Smooth muscle cell (in vitro differentiated cells): ENCODE results near the gene PDS5B. TPM values are rescaled to one million over a fixed set of nuclear protein-coding genes. Genes with fewer than 3 reads are reported as not detected.

Experiments used
- DNase-seq: peaks from one replicate; lab custom pipeline; 2025; ENCODE audit not compliant: unreplicated experiment; lab: John Stamatoyannopoulos, UW
- H2AFZ ChIP-seq: fragments of 200-600 bp; sonication (generic); 2 replicates; pipeline ENCODE4 v1.6.0; 2016; ENCODE audit warnings: antibody characterized with exemption, low read depth, mild to moderate bottlenecking
- H3F3A ChIP-seq: fragments of 200-600 bp; sonication (generic); 2 replicates; pipeline ENCODE4 v1.6.0; 2017; ENCODE audit warnings: antibody characterized with exemption, low read depth
- H3K27ac ChIP-seq: fragments of 200-600 bp; sonication (generic); 2 replicates; pipeline ENCODE4 v1.5.1; 2016; ENCODE audit warnings: low read depth, mild to moderate bottlenecking
- H3K27me3 ChIP-seq: fragments of 200-600 bp; sonication (generic); 2 replicates; pipeline ENCODE4 v1.6.1; 2016; ENCODE audit warnings: low read depth, mild to moderate bottlenecking
- H3K36me3 ChIP-seq: fragments of 200-600 bp; sonication (generic); 2 replicates; pipeline ENCODE4 v1.5.1; 2016; ENCODE audit warnings: low read depth
- H3K4me1 ChIP-seq: fragments of 200-600 bp; sonication (generic); 2 replicates; pipeline ENCODE4 v1.5.1; 2016; ENCODE audit warnings: low read depth
- H3K4me2 ChIP-seq: fragments of 200-600 bp; sonication (generic); 2 replicates; pipeline ENCODE4 v1.6.0; 2016; ENCODE audit warnings: mild to moderate bottlenecking
- H3K4me3 ChIP-seq: fragments of 200-600 bp; sonication (generic); 2 replicates; pipeline ENCODE4 v1.5.1; 2016; ENCODE audit warnings: mild to moderate bottlenecking
- H3K79me2 ChIP-seq: fragments of 200-600 bp; sonication (generic); 2 replicates; pipeline ENCODE4 v1.6.0; 2016; ENCODE audit warnings: low read depth, mild to moderate bottlenecking
- H3K9ac ChIP-seq: fragments of 200-600 bp; sonication (generic); 2 replicates; pipeline ENCODE4 v1.6.0; 2016; ENCODE audit warnings: low read depth
- H3K9me3 ChIP-seq: fragments of 200-600 bp; sonication (generic); replicated peaks from 2 replicates; pipeline ENCODE4 v1.5.1; 2016; ENCODE audit warnings: low read depth
- H4K20me1 ChIP-seq: fragments of 200-600 bp; sonication (generic); 2 replicates; pipeline ENCODE4 v1.6.0; 2016; ENCODE audit warnings: low read depth
- CTCF ChIP-seq: fragments of 200-600 bp; sonication (generic); IDR thresholded peaks from 2 replicates; pipeline ENCODE4 v1.5.1; 2017; ENCODE audit warnings: borderline replicate concordance, mild to moderate bottlenecking, antibody characterized with exemption; ENCODE audit not compliant: insufficient read depth, poor library complexity, severe bottlenecking
- WGBS: methylation state at CpG from one replicate; pipeline ENCODE4 v1.1.7; 2016; ENCODE audit warnings: low lambda C conversion rate; 5-methylcytosine and 5-hydroxymethylcytosine counted together
- polyA plus RNA-seq: library from polyadenylated mRNA; unstranded; fragments of >200 nt; fragmentation: Nextera tagmentation; extraction: Ambion mirVana; gene quantifications from 2 replicates; pipeline ENCODE4 v1.2.1, GENCODE V29; 2016
- total RNA-seq: library from RNA; depleted of rRNA; stranded (reverse); fragments of >200 nt; gene quantifications from 2 replicates; pipeline ENCODE4 v1.2.3, GENCODE V29; 2014

PDS5B gene
- total and polyA plus RNA-seq, 2 experiments from 2014 or later: 20.5 to 38.9 TPM

GRCh38 chr13:32650705-32651311, 64.6 kb downstream of the PDS5B start:
- peaks cover 8% of the 10 kb centered on the region for H3K9me3 ChIP-seq
- no peak overlapping the region for H3K4me2 ChIP-seq
- no peak overlapping the region for H3K4me3 ChIP-seq
- no peak overlapping the region for H2AFZ ChIP-seq
- H3K27me3 ChIP-seq: no peaks in the 10 kb centered on the region
- DNase-seq: no peak
- H4K20me1 ChIP-seq: peaks cover 65% of the 10 kb centered on the region
- H3K4me1 ChIP-seq: no peaks in the 10 kb centered on the region
- H3K27ac ChIP-seq: no peak overlapping the region
- peak; percentile 59 for TF ChIP-seq CTCF
- H3K9ac ChIP-seq: no peak overlapping the region
- H3K79me2 ChIP-seq: peaks cover 82% of the 10 kb centered on the region
- H3F3A ChIP-seq: no peaks in the 10 kb centered on the region
- 45% methylated on average over 3 of the region's 3 CpGs for WGBS
- H3K36me3 ChIP-seq: no peaks in the 10 kb centered on the region

DNA sequence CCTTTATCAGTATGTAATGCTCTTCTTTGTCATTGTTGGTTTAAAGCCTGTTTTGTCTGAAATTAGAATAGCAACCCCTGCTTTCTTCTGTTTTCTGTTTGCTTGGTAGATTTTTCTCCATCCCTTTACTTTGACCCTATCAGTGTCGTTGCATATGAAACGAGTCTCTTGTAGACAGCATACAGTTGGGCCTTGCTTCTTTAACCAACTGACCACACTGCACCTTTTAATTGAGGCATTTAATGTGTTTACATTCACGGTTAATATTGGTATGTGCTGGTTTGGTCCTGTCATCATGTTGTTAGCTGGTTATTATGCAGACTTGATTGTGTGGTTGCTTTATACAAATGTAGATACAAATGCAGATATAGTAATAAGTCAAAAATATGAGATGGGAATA, 71.1 kb downstream of the PDS5B start:
- peaks cover 61% of the 10 kb centered on the region for H3K79me2 ChIP-seq
- peaks cover 8% of the 10 kb centered on the region for H3K9me3 ChIP-seq
- DNase-seq: no peak
- H3K9ac ChIP-seq: no peak overlapping the region
- H3K4me1 ChIP-seq: no peaks in the 10 kb centered on the region
- peaks cover 25% of the 10 kb centered on the region for H4K20me1 ChIP-seq
- no peaks in the 10 kb centered on the region for H3F3A ChIP-seq
- H3K4me2 ChIP-seq: no peak overlapping the region
- H2AFZ ChIP-seq: no peak overlapping the region
- H3K27me3 ChIP-seq: no peaks in the 10 kb centered on the region
- no peak for TF ChIP-seq CTCF
- H3K36me3 ChIP-seq: no peaks in the 10 kb centered on the region
- no peak overlapping the region for H3K4me3 ChIP-seq
- whole genome bisulfite sequencing: 91% methylated on average over 3 of the region's 3 CpGs
- H3K27ac ChIP-seq: no peak overlapping the region

- Histone ChIP-seq H3K79me2 (peaks cover 43% of the 10 kb centered on the region), H3K4me2 (no peak overlapping the region), H3K27me3 (no peaks in the 10 kb centered on the region), H3K4me3 (no peak overlapping the region), H3K36me3 (no peaks in the 10 kb centered on the region), H3F3A (no peaks in the 10 kb centered on the region), H3K4me1 (no peaks in the 10 kb centered on the region), H3K9ac (no peak overlapping the region), H4K20me1 (peaks cover 23% of the 10 kb centered on the region), H3K9me3 (peaks cover 3% of the 10 kb centered on the region), H3K27ac (peak overlapping the region; percentile 13), H2AFZ (no peak overlapping the region)
- 96% methylated on average over 1 of the region's 1 CpG for WGBS
- TF ChIP-seq CTCF: no peak
- DNase-seq: no peak
These were observed 73.5 kb downstream of the PDS5B start for GRCh38 chr13:32659736-32660135.

GRCh38 chr13:32660227-32660626, 74.0 kb downstream of the PDS5B start:
- no peak overlapping the region for H3K27ac ChIP-seq
- DNase-seq: no peak
- no peak overlapping the region for H3K9ac ChIP-seq
- H3K4me1 ChIP-seq: no peaks in the 10 kb centered on the region
- peaks cover 23% of the 10 kb centered on the region for H4K20me1 ChIP-seq
- peaks cover 38% of the 10 kb centered on the region for H3K79me2 ChIP-seq
- H3K9me3 ChIP-seq: no peaks in the 10 kb centered on the region
- 92% methylated on average over 2 of the region's 2 CpGs for WGBS
- H3K4me2 ChIP-seq: no peak overlapping the region
- no peaks in the 10 kb centered on the region for H3F3A ChIP-seq
- no peak overlapping the region for H2AFZ ChIP-seq
- no peaks in the 10 kb centered on the region for H3K36me3 ChIP-seq
- H3K27me3 ChIP-seq: no peaks in the 10 kb centered on the region
- TF ChIP-seq CTCF: no peak
- no peak overlapping the region for H3K4me3 ChIP-seq
